Fibroblast of skin of scalp (primary cell): ENCODE results near the gene ACP7.

Experiments used
- DNase-seq: peaks from one replicate; pipeline ENCODE4 v3.0.0-alpha.2; 2013

ACP7 gene

DNA sequence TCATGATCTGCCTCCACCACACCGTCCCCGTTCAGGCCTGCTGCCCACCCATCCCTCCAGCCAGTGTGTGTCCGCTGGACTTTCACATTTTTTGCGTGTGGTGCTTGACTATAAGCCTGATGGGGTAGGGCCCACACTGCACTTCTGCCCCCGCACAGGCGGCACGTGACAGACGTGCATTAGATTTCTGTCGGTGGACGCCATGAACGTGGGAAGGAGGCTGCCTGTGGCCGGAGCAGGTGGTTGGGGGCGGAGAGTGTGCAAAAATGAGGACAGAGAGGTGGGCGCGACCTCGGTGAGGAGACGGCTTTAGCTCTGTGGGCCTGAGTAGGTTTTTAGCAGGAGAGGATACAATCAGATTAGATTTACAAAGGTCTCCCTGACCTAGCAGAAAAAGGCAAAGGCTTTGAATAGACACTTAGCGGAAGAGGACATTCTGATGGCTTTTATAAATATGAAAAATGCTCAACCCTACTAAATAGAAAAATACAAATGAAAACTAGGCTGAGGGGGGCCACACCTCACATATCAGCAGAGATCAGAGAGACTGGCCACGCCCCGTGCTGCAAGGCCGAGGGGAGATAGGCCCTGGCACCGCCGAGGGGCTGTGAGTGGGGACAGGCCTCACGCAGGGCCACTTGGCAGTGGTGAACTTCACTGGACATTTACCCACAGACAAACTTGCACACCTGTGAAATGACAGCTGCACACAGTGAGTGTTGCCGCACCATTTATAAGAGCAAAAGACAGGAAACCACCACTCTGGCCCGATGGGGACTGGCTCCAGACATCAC is 66.8 kb downstream of the ACP7 start:
- DNase-seq: no peak

DNA sequence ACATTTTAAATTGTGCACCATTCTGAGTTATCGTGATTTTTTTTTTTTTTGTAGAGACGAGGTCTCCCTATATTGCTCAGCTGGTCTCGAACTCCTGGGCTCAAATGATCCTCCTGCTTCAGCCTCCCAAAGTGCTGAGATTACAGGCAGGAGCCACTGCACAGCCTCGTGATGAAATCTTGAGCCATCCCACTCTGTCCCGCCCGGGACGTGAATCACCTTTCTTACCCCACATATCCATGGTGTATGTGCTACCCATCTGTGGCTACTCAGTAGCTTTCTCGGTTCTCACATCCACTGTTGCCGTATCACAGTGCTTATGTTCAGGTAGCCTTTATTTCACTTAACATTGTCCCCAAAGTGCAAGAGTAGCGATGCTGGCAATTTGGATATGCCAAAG is 67.9 kb downstream of the ACP7 start:
- no peak for DNase-seq

DNA sequence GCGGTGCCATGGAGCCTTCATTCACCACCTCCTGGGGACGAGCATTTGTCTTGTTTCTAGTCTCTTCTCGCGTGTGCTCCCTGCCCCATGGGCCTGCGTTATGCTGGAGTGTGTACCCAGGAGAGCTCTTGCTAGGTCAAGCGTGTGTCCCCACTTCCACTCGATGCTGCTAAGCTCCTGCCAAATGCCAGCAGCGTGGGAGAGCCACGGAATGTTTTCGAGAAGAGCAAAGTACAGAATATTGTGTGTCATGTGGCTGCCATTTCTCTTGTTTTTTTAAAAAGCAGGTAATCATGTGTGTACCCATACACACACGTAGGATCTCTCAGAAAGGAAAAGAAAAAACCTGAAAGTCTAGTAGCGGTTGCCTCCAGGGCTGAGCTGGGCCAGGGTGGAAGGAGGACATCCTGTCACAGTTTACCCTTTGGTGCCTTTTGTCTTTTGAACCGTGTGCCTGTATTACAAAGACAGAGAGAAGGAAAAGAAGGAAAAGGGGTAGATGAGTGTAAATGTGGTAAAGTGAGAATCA is 70.0 kb downstream of the ACP7 start:
- DNase-seq: no peak

DNA sequence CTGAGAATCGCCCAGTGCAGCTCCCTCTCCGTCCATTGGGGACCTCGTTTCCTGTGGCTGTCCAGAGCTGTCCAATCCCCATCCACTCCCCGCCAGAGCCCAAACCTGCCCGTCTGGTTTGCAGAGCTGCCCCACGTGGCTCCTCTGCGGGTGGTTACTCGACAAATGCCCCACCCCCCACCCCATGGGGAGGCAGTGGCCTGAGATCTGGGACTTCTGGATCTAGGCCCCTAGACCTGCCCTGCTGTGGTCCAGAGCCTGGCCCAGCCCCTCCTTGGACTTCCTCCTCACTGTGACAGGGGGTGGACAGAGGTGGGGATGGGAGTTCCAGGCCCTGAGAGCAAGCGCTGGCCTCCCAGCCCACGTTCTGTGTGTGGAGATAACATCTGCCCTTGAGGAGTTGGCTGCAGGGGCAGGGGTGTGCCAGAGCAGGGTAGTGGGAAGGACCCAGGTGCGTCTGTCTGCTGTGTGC is 70.5 kb downstream of the ACP7 start:
- peak; percentile 16 for DNase-seq

DNA sequence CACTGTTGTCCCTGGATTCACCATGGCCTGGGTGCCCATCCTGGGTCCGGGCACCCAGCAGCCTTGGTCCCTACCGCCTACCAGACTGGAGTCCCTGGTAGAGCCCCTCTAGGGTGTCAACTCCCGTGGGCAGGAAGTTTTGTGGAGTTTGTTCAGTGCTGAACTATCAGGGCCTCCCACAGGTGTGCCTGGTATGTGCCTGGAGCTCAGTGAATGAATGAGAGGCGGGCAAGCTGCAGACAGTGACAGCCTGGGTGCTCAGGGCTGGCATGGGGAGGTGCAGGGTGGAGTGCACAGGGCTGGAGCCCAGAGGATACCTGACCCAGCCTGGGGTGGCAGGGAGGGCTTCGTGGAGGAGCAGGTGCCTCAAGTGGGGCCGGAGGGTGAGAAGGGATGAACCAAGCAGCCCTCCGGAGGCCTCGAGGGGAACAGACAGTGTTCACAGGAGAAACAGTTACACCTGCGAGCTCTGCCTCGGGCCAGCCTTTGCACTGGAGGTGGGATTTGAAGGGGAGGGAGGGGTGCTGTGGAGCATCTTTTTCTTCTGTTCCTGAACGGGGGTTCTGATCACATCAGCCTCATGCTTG is 71.0 kb downstream of the ACP7 start:
- DNase-seq: no peak

DNA sequence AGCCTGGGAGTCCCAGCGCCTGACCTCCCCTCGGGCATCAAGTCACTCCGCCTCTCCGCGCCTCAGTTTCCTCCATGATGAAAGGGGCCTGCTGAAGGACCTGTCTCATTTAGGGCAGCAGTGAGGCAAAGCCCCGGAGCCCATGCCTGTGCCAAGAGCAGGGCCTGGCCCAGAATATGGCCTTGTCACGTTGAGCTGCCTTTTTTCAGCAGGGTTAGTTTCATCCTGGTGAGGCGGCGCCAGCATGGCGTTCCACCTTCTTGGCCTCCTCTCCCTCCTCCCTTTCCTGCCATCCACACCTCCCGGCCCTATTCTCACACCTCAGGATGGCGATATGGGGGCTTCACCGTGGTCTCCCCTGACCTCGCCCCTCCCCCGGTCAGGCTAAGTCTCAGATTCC is 71.6 kb downstream of the ACP7 start:
- no peak for DNase-seq

DNA sequence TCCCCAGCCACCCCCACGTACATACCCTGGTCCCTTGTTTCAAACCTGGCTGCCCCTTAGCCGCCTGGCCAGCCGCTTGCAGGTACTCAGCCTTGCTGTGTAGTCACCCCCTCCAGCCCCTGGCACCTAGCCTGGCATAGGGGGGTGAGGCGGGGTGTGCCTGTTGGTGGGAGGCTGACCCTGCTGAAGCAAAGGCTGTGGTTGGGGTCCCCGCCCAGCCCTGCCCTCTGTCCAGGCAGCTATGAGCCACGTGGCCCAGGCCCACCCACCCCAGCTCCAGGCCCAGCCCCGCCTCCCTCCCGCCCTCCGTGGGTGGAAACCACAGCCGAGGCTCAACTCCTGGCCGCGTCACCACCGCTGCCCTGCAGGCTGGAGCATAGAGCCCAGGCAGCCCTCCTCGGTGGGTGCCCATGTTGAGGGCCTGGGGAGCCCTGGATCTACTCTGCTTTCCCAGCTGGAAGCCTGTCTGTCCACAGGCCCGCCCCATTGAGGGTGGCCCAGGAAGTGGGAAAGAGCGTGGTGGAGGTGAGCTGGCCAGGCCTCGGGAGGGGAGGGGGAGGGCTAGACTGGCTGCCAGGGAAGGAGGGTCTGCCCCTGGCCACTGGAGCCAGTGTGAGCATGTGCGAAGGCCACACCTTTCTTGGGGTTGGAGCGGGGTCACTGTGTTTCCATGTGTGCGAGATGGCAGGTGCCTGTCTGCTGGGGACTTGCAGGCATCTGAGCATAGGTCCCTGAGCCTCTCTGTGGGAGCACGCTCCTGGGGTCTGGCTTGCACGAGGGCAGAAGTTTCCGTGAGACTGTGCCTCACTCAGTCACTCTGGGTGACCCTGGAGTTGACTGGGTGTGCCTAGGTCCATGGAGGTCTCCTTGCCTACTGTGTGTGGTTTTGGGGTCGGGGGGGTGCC is 72.4 kb downstream of the ACP7 start:
- no peak for DNase-seq

DNA sequence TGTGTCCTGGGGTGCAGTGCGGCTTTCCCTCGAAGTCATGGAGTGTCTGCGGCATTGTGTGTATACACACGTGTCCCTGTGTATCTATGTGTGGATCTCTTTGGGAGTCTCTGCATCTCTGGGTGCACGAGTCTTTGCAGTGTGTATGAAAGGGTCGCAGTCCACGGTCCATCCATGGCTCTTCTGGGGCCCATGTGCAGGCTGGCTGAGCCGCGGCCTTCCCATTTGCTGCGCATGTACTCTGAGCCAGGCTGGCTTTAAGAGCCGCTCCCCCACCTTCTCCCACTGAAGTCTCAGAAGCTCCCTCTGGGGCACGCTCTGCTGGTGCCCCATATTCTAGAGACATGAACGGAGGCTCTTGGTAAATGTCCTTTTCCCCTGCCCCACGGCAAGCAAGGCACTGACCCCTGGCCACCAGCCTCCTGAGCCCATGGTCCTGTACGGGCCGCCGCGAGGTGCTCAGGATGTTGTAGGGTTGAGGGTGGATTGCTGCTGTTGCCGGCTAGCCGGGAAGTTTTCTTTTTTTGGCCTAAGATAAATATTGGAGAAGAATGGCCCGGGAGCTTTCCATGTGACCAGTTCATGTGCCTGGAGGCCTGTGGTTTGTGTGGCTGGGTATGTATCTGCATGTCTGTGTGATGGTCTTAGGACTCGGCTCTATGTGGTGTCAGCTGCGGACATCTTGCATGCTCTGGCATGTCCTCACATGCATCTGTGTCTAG is 73.3 kb downstream of the ACP7 start:
- DNase-seq: no peak

DNA sequence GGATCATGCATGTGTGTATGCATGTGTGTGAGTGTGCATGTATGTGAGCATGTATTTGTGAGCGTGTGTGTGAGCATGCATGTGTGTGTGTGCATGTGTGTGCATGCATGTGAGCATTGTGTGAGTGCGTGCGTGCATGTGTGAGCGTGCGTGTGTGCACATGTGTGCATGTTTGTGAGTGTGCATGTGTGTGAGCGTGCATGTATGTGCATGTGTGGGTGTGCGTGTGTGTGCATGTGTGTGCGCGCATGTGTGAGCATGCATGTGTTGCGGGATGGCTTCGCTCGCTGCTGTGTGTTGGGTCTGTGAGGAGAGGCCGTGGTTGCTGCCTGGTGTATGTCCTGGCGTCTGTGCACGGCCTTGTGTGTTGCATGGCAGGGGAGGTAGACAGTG is 73.8 kb downstream of the ACP7 start:
- DNase-seq: no peak

DNA sequence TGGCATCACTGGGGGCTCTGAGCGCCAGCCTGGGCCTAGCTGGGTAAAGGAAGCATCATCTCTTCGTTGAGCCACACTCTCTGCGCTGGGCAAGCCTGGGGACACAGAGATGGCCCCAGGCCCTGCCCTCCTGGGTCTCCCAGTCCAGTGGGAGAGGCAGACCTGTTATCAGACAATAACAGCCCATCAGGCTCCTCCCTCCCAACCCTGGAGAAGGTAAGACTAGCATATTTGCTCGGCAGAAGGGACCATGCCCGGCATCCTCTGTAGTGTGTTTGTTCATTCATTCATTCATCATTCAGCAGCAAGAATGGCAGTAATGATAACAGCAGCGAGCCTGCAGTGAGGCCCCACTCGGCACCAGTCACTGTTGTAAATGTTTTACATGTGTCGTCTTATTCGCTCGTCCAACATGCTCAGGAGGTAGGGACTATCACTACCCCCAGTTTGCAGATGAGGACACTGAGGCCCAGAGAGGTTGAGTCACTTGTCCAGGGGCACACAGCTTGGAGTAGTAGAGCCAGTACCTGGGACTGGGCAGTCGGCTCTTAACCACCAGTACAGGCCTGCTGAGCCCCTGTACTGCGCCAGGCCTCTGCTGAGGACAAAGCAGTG is 74.6 kb downstream of the ACP7 start:
- no peak for DNase-seq

DNA sequence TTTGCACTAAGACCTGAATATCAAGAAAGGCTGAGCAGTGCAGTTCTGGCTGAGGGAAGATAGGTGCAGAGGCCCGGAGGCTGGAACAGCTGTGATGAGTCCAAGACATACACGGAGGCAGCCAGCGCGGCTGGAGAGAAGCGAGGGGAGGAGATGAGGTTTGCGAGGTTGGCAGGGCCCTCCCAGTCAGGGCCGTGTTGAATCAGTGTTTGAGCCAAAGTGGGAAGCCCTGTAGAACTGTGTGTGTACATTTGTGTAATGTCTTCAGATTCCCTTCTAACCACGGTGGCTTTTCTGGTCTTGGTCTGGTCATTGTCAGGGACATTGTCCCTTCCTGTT is 76.3 kb downstream of the ACP7 start:
- DNase-seq: peak; percentile 10
